Endothelial cell (in vitro differentiated cells): ENCODE data around the gene SCP2. TPM values are rescaled to one million over a fixed set of nuclear protein-coding genes. Genes with fewer than 3 reads are reported as not detected.

ENCODE experiments used
- DNase-seq: peaks from one replicate; pipeline ENCODE4 v3.0.0; 2021; ENCODE audit warnings: low spot score
- H3K27ac Mint-ChIP-seq: one replicate; pipeline ENCODE4 v1.8.0; 2021; ENCODE audit warnings: mixed read lengths, inconsistent platforms; ENCODE audit not compliant: unreplicated experiment
- H3K27me3 Mint-ChIP-seq: one replicate; pipeline ENCODE4 v1.8.0; 2021; ENCODE audit warnings: mild to moderate bottlenecking, moderate library complexity, mixed read lengths, inconsistent platforms; ENCODE audit not compliant: unreplicated experiment
- H3K36me3 Mint-ChIP-seq: one replicate; pipeline ENCODE4 v1.8.0; 2021; ENCODE audit warnings: mild to moderate bottlenecking, low read depth, mixed read lengths, inconsistent platforms; ENCODE audit not compliant: unreplicated experiment
- H3K4me1 Mint-ChIP-seq: one replicate; pipeline ENCODE4 v1.8.0; 2021; ENCODE audit warnings: mild to moderate bottlenecking, mixed read lengths, inconsistent platforms; ENCODE audit not compliant: unreplicated experiment
- H3K4me3 Mint-ChIP-seq: one replicate; pipeline ENCODE4 v1.8.0; 2021; ENCODE audit warnings: mild to moderate bottlenecking, mixed read lengths, inconsistent platforms; ENCODE audit not compliant: unreplicated experiment
- H3K9me3 Mint-ChIP-seq: one replicate; pipeline ENCODE4 v1.8.0; 2021; ENCODE audit warnings: mixed read lengths, inconsistent platforms; ENCODE audit not compliant: unreplicated experiment
- total RNA-seq: library from RNA; stranded (reverse); fragmentation: NEBNext Ultra II Directional; extraction: Animal tissue kit (Norgen Biotek cat#: 25700); gene quantifications from one replicate; pipeline ENCODE4 v1.2.1, GENCODE V29; 2021; ENCODE audit not compliant: unreplicated experiment
- TF ChIP-seq, protein P1 (sequence below): fragments of 200-600 bp; sonication (generic); IDR thresholded peaks from one replicate; pipeline ENCODE4 v1.5.0; 2021; ENCODE audit warnings: antibody characterized with exemption; ENCODE audit not compliant: unreplicated experiment

SCP2 gene
- total RNA-seq, 1 donor from 2014 or later = 93.2 TPM

- Mint-ChIP-seq H3K27me3 (peaks cover 3% of the 10 kb centered on the region), H3K27ac (no peak overlapping the region), H3K4me1 (peaks cover 9% of the 10 kb centered on the region), H3K36me3 (no peaks in the 10 kb centered on the region), H3K9me3 (no peaks in the 10 kb centered on the region), H3K4me3 (no peak overlapping the region)
- TF ChIP-seq, protein P1, sequence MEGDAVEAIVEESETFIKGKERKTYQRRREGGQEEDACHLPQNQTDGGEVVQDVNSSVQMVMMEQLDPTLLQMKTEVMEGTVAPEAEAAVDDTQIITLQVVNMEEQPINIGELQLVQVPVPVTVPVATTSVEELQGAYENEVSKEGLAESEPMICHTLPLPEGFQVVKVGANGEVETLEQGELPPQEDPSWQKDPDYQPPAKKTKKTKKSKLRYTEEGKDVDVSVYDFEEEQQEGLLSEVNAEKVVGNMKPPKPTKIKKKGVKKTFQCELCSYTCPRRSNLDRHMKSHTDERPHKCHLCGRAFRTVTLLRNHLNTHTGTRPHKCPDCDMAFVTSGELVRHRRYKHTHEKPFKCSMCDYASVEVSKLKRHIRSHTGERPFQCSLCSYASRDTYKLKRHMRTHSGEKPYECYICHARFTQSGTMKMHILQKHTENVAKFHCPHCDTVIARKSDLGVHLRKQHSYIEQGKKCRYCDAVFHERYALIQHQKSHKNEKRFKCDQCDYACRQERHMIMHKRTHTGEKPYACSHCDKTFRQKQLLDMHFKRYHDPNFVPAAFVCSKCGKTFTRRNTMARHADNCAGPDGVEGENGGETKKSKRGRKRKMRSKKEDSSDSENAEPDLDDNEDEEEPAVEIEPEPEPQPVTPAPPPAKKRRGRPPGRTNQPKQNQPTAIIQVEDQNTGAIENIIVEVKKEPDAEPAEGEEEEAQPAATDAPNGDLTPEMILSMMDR = no peak
- peak; percentile 48 for DNase-seq
Observed at GRCh38 chr1:53087332-53088285, 160.5 kb downstream of the SCP2 start.

DNA sequence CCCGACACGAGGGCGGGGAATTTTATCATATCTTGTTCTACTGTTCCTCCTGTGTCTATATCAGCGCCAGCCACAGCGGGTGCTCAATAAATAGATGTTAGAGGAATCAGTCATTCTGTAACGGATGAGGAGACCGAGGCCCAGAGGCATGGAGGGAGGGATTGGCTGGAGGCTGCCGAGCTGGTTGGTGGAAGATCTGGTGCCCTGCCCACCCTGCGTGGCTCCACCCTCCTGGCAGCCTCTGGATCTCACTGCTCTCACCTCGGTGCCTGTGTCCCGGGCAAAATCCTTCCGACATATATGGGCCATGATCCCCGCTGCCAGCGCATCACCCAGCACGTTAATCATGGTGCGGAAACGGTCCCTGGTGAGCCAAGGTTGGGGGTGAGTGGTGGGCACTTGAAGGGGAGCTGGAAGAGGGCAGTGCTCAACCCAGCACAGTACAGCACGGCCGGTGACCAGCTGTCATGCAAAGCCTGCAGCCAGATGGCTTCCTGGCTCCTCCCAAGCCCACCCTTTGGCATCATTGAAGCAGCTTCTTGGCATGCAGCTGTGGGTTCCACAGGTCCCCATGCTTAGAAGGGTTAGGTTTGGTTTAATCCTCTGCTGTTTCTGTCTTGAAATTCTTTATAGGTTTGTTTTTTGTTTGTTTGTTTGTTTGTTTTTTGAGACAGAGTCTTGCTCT lies 161.7 kb downstream of the SCP2 start:
- Mint-ChIP-seq H3K9me3 (no peaks in the 10 kb centered on the region), H3K4me1 (no peaks in the 10 kb centered on the region), H3K27me3 (peaks cover 1% of the 10 kb centered on the region), H3K36me3 (no peaks in the 10 kb centered on the region), H3K4me3 (no peak overlapping the region), H3K27ac (no peak overlapping the region)
- no peak for DNase-seq
- TF ChIP-seq, protein P1 = no peak

DNA sequence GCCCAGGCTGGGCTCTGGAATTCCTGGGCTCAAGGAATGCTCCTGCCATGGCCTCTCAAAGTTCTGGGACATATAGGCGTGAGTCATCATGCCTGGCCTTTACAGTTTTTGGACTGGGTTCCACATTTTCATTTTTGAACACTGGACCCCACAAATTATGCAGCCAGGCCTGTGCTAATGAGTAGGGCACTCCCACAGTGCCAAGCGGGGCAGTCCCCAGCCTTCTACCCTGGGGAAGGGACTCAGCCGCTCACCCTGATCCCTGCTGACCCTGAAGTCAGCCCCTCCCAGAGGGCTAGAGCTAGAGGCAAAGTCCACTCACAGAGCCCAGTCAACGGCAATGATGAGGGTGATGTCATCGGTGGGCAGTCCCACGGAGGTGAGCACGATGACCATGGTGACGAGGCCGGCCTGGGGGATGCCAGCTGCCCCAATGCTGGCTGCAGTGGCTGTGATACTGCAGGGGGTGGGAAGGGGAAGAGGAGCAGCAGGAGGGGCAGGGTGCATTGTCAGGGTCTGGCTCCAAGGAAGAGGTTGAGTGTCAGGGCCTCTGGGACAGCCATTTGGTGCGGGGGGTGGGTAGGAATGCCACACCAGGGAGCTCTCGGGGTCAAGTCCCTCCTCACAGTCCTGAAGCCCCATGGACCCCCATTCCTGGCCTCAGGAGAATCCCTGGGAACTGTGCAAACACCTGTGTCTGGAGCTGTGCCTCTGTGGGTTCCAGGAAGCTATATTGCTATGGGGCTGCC lies 162.6 kb downstream of the SCP2 start:
- no peaks in the 10 kb centered on the region for H3K9me3 Mint-ChIP-seq

GRCh38 chr1:53090227-53091147 lies 163.4 kb downstream of the SCP2 start:
- Mint-ChIP-seq H3K27me3 (peaks cover 1% of the 10 kb centered on the region), H3K4me1 (no peaks in the 10 kb centered on the region), H3K9me3 (no peaks in the 10 kb centered on the region), H3K27ac (no peak overlapping the region), H3K4me3 (no peak overlapping the region), H3K36me3 (no peaks in the 10 kb centered on the region)
- no peak for DNase-seq
- TF ChIP-seq, protein P1 = no peak

More for the DNA sequence above, 162.6 kb downstream of the SCP2 start:
- Mint-ChIP-seq H3K36me3 (no peaks in the 10 kb centered on the region), H3K4me1 (no peaks in the 10 kb centered on the region), H3K27me3 (peaks cover 1% of the 10 kb centered on the region), H3K4me3 (no peak overlapping the region), H3K27ac (no peak overlapping the region)
- DNase-seq = no peak
- TF ChIP-seq, protein P1 = no peak
